Measurements from ENCODE around the gene XG.

The XG gene

DNA sequence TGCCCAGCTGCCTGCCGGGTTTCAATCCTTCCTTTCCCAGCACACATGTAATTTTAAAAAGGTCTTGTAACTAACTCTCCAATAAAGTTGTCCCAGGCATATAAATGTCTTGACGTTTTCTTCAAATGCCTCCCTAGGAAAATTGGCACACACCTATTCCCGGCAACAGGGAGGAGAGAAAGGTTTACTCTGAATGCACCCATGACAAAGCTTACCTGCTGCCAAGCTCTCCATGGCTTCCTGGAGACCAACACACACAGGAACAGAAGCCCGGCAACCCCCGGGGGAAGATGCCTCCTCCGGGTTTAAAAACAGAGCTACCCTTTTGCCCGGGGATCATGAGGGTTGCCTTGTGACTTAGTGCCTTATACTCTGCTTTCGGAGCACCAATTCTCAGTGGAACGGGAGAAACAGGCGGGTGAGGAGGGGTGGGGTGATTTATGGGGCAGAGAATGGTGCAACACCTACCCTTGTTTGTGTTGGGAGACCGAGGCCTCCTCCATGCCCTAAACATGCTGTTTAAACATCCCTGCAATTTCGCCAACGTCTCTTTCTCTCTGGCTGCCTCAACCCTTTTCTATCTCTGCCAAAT, 72.1 kb downstream of the XG start:
- DNase-seq, result no peak

DNA sequence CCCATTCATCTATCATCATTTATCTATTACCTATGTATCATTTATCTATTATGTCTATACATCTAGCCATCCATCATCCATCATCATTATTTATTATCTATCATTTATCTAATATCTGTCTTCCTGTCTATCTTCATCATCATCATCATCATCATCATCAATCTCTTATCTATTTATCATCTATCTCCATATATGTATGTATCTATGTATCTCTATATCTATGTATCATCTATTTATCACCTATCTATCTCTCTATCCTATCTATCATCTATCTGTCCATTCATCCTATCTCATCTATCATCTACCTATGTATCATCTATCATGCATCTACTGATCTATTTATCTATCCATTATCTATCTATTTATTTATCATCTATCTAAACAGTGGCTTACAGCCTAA, 73.0 kb downstream of the XG start:
- DNase-seq, result no peak

DNA sequence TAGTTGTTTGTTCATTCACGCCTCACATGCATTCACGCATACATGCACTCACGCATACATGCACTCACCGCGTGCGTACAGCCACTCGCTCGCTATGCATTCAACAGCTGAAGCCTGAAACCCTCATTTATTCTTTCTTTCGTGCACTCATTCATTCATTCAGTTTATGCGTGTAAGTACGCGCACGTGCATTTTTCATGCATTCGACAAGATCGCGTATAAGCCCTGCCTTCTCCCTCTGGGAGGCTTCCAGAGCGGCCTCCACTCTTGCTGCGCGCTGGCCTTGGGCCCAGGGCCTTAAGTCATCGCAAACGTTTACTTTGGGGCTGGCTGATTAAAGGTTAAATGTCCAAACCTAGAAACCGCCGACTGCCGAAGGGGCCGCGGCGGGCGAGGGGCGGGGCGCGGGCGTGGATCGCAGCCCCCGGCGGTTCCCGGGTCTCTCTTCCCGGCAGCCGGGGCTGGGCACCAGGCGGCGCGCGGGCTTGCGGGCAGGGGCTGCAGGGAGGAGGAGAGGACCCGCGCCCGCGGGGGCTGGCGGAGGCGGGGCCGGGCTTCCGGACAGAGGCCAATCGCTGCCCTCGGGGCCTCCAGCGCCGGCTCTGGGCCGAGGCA, 76.6 kb downstream of the XG start, which contains the start of gene GYG2:
Gene GYG2, plus strand, starts transcription at position 587 of the 615 bp plus-strand sequence. CDS start 1,259 bp downstream, outside the sequence.
- no peak for DNase-seq

DNA sequence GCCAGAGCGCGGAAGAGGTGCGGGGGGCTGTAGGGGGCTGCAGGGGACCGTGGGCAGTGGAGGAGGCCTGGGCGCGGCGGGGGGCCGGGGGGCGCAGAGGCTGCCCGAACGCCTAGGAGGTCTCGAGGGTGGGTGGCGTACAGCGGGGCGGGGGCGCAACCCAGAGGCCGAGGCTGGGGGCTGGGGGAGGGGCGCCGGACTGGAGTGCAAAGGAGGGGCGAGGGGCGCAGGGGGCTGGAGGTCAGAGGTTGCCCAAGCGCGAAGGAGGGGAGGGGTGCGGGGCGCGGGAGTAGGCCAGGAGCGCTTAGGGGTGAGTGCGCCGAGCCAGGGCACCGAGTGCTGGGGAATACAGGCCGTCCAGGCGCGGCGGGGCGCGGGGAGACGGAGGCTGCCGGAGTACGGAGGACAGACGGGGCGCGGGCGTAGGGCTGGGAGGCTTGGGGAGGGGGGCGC, 77.1 kb downstream of the XG start:
- no peak for DNase-seq

DNA sequence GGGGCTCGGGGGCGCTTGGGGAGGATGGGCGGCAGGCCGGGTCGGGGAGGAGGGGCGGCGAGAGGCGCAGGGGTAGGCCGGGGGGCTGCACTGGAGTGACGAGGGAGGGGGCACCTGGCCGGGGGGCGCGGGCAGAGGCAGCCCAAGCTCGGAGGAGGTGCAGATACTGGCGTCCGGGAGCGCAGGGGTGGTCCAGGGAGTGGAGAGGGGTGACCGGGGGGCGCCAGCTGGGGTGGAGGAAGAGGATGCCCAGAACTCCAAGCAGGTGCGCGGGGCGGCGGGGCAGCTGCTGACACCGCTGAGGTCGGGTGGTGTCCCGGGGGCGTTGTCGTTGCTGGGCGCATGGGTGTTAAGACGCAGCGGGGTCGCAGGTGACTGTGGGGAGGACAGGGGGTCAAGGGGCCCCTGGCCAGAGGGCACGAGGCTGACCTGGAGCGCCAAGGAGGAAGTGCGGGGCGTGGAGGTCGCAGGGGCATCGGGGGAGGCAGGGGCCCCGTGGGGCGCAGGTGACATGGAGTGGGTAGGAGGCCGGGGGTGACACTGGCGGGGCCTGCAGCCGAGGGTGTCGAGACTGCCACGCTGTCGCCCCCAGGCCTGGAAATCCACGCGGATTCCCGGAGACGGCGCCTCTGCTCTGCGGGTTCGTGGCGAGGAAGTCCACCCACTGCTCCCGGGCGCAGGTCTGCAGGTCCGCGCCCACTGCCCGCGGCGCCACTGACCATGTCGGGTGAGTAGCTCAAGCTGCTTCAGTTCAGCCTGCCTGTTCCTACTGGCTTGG, 77.8 kb downstream of the XG start:
- no peak for DNase-seq

DNA sequence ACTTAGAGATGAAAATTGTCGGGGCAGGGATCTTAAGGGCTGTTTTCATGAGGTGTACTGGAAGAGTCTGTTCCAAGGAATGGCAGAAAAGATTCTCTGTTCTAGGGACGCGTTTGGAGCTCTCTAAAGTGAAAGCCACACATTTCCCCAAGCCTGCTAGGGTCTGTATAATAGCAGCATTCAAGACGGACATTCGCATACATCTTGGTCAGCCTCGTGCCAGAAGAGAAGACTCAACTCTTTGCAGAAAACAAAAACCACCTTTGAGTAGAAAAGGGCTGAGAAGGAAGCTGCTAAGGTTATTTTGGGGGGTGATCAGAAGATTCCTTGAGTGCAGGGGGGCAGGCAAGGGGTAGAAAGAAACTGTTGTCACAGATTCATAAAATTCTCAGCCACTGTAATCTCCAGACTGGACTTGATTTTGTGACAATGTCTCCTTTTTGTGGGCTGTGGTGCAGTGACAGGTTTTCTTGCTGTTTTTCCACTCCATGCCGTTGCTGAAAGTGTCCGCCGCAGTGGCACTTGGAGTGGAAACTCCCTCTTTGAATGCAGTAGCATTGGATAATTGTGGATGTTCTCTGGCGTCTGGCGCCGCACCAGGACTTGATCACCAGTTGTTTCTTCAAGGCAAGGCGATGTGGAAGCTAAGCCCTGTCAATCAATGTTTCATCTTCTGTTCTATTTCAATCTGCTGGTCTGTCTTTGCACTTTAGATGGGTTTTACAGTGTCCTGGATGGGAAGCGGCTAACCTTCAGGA, 79.8 kb downstream of the XG start:
- DNase-seq, result no peak

DNA sequence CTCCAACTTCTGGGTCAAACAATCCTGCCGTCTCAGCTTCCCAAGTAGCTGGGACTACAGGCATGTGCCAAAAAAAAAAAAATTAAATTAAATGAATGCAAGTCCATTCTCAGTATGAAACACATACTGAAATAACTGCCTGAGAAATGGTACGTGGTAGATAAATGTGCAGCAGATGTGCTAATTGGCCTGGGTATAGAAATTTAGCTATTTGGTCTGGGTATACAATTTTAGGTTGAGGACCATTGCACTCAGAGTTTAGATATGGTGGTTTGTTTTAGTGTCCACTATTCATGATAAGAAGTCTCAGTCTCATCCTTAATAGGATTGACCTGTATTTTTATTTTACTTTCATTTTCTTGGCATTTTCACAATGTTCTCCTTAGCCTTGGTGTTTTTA, 86.1 kb downstream of the XG start:
- no peak for DNase-seq

DNA sequence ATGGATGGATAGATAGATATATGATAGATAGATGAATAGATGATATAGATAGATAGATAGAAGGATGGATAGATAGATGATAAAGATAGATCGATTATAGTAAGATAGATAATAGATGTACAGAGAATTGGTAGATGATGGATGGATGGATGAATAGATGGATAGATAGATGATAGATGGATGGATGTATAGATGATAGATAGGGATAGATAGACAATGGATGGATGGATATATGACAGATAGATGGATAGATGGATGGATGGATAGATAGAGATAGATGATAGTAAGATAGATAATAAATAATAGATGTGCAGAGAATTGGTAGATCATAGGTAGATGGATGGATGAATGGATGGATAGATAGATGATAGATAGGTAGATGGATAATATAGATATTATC, 89.1 kb downstream of the XG start:
- DNase-seq, result no peak

DNA sequence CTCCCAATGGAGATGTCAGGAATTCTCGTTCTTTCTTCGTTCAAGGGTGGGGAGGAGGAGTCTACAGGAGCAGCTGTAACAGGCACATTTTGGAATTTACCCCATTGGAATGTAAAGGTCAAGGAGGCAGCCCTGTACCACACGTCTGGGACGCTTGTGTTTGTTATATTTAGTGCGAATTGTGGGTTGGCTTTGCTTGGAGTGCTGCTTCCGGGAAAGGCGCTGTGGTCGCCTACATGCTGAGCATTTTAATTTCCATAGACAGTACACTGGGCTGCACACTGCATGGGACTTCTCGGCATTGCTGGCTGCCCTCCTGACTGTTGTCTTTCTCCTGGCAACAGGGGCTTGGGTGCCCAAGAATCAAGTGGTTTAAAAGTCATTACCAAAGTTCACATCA, 89.7 kb downstream of the XG start:
- DNase-seq, result no peak

DNA sequence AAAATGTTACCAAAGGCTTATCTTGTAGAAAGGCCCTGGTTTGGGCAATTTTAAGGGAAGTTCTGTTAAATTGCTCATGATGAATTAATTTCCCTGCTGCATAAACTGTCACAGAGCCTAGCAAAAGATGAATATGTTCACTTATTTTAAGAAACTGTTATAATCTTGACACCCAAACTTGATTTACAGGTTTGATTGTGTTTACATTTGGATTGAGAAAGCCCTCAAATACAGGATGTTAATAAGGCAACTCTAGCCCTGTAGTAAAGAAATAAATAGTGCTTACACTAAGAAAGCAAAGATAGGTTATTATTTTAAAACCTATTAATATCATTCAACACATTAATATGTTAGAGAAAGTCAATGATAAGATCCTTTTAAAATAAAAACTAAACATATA, 95.2 kb downstream of the XG start:
- no peak for DNase-seq

DNA sequence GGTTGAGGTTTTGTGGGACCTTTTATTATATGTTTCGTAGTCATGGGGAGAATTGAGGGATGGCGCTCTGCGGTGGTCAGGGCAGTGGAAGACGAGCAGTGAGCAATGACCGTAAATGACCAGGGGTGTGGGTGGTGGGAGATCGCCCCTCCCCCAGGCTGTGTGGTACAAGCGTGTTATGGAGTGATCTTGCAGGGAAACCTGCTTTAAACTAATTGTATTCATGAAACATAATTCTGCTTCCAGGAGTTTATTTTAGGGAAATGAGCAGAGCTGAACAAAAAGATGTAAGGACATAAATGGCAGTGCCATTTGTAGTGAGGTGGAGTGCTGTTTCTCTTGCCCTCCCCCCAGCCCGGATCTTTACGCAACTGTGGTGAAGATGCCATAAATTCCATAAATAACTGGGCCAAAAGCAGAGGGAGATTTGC, 97.0 kb downstream of the XG start:
- no peak for DNase-seq

DNA sequence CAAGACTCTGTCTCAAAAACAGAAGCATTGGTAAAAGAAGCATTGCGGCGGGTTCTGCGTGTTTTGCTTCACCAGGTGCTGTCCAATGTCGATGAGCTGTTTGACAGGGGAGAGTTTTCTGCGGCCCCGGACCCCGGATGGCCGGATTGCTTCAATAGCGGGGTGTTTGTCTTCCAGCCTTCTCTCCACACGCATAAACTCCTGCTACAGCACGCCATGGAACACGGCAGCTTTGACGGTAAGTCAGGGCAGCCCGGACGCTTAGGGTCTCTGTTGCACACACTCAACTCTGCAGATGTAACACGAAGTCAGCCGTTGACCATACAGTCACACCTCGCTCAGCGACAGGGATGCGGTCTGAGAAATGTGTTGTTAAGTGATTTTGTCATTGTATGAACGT, 103.1 kb downstream of the XG start:
- DNase-seq, result no peak

DNA sequence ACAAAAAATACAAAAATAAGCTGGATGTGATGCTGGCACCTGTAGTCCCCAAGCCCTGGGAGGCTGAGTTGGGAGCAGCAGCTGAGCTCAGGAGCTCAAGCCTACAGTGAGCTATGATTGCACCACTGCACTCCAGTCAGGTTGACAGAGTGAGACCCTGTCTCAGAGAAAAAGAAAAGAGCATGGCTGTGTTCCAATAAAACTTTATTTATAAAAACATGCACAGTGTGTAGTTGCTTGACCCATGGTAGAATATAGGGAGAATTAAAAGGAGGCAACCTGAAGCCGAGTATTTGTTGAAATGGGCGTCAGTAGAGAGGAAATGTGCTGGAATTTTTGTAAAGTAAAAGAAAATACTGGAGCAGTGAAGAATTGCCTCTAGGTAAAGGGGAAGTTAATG, 103.9 kb downstream of the XG start:
- DNase-seq, result no peak

DNA sequence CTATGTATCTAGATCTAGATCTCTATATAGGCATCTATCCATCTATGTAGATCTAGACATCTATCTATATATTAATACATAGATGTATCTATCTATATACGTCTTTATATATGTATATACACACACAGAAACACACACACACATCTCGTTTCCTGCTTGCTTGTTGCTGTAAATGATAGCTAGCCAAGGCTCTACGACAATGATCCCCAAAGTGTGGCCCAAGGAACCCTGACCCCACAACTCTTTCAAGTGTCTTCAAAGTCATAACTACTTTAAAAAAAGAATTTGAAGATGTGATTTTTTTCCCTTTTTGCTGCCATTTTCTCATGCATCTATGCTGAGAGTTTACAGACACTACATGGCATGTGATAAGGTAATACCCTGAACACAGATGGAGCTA, 105.7 kb downstream of the XG start:
- DNase-seq, result no peak

DNA sequence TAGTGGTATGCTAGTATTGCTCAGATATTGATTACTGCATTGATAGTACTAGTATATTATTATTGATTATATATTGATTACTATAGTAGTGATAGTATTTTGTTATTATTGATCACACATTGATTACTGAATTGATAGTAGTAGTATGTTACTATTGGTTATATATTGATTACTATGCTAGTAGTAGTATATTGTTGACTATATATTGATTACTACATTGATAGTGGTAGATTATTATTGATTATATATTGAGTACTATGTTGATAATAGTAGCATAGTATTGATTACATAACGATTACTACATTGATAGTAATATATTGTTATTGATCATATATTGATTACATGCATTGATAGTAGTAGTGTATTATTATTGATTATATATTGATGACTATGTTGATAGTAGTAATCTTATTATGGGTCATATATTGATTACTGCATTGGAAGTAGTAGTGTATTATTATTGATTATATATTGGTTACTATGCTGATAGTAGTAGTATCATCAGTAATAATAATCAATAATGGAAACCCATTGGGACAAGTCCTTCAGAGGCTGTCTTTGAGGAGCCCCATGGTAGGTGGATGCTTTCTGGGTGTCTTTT, 107.5 kb downstream of the XG start:
- no peak for DNase-seq

DNA sequence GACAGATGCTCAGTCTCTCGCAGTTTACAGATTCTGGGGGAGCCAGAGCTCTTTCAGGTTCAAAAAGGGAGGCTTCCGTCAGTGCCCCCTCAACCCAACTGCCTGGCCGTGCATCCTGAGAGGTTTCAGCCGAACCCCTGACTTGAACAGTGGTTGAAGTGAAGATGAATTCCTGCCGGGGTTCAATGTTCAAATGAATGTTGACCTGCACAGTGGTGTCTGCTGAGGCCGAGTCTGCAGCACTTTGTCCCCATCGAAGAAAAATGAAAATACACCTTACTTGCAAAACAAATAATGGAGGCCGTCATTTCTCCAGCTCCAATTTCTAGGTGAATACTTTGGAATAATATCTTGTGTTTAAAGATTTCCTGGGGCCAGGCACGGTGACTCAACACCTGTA, 110.6 kb downstream of the XG start:
- DNase-seq, result no peak

DNA sequence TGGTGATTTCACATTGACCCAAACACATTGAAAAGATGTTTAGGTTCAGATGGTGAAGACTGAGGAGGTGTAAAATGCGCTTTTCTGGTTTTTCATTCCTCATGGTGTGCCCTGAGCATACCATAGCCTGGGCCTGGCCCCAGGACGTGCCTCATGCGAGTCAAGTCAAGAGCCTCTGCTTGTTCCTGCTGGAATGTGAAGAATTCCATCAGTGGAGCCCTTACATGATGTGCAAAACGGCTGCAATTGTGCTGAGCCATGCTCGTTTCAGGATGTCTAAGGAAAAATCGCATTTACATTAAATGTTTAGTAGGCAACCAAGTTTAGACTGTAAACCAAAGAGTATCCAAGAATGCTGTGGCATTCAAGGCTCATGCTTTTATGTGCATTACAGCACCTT, 111.8 kb downstream of the XG start:
- no peak for DNase-seq

Measured in 8988T (cell line).